ENCODE measurements around the gene CCRL2.
"Not testable (repeated sequence)": the region's sequence is repeated elsewhere in the genome, so short reads cannot be mapped to it uniquely, and the experiment has no call there.

The CCRL2 gene

DNA sequence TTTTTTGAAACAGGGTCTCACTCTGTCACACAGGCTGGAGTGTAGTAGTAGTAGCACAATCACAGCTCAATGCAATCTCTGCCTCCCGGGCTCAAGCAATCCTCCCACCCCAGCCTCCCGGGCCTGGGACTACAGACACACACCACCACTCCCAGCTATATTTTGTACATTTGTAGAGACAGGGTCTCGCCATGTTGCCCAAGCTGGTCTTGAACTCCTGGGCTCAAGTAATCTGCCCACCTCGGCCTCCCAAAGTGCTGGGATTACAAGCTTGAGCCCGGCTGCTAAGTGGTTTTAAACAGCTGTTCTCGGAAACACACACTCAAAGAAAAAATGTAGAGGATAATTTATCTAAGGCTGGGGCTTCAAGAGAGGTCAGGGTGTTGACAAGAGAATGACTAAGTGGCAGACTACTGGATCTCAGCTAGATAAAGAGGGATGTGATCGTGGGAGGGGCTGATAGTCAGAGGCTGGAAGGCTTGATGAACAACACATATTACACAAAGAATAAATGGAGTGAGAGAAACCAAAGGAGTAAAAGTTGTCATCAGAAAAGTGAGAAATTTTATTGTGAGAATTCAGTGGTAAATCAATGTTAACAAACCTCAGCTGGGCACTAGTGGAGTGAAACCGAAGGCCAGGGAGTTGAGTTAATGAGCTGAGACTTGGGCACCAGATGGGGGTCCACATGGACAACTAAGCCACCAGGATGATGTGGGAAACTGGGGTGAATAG is 6.9 kb upstream of the CCRL2 start:
- intact Hi-C loops (cut with DNase I) = no loop called here
- DNase-seq = peak in 1 of 42 donors; percentile 15

DNA sequence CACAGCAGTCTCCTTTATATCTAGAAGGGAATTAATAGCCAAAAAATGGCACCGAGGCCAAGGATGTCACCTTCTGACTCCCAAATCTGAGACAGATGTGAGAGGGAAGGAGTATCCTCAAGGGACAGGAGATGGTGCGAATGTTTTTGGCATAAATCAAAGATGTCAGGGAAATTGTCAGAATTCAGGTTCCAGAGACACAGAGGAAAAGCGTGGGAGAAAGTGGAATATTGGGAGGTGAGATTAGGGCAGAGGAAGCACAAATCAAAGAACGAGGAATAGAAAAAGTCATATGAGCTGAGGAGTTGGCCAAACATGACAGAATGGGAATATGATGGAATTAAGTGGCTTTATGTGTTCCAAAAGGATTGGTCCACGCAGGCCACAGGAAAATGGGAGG is 6.2 kb upstream of the CCRL2 start:
- DNase-seq = peak in 2 of 42 donors; percentile 5 to 20
- intact Hi-C loops (cut with DNase I) = no loop called here

DNA sequence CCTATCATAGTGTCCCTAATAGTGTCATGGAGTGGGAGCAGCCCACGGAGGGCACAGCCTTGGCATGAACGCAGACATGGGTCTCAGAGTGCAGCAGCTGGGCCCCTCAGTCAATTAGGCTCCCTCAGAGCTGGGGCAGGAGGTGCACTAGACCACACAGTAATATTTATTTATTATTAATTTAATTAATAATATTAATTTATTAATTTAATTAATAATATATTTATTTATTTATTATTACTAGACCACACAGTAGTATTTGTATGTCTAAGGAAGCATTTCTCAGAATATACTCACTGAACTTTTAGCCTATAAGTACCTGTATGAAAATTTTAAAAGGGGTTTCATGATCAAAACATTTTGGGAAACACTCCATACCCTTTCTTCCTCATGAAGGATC is 5.5 kb upstream of the CCRL2 start:
- intact Hi-C loops (cut with DNase I) = no loop called here

DNA sequence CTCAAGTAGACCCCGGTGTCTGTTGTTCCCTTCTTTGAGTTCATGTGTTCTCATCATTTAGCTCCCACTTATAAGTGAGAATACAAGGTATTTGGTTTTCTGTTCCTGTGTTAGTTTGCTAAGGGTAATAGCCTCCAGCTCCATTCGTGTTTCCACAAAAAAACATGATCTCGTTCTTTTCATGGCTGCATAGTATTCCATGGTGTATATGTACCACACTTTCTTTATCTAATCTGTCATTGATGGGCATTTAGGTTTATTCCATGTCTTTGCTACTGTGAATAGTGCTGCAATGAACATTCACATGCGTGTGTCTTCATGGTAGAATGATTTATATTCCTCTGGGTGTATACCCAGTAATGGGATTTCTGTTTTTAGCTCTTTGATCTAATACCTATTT is 4.2 kb upstream of the CCRL2 start:
- DNase-seq; intact Hi-C loops (cut with DNase I): not testable (repeated sequence)

More for the DNA sequence above, 5.5 kb upstream of the CCRL2 start:
- no peak for DNase-seq

DNA sequence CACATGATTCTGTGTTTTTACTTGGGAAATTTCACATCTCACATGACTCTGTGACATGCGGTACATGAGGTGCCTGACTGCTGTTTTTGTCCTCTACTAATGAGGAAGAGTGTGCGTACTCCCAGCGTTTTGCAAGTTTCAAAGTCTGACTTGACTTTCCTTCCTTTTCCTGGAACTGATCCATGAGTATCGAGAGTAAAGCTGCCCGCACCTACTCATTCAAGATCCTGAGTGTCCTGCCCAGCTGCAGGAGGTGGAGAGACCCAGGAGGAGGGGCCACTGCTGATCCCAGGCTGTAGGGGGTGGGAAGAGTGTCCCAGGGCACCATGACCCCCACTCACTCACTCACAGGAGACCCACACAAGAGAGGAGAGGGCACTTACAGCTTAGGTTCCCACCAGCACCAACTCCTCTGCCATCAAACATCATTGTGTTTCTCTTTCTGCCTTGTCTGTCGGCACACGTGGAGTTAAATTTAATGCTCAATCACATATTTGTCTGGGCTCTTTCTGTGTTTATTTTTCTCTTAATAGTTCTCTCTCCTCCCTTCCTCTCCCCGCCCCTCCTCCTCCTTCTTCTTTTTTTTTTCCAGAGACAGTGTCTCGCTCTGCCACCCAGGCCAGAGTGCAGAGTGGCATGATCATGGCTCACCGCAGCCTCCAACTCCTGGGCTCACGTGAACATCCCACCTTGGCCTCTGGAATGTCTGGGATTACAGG is 1.6 kb upstream of the CCRL2 start:
- no peak for DNase-seq
- intact Hi-C loops (cut with DNase I) = no loop called here

DNA sequence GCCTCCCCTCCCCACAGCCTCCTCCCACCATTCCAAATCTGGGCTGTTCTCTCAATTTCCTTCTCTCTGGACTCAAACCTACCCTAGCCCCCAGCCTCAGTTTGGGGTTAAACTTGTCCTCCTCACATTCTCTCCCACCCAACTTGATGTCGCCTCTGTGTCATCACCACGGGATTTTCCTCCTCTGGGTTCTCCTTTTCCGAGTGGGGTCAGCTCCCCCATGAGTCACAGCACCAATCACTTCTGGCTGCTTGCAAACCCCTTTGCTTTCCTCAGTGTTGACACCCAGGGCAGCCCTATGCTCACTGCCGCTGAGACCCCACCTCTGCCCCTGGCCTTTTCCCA is 644 bp upstream of the CCRL2 start:
- peak in 1 of 42 donors; percentile 30 for DNase-seq

DNA sequence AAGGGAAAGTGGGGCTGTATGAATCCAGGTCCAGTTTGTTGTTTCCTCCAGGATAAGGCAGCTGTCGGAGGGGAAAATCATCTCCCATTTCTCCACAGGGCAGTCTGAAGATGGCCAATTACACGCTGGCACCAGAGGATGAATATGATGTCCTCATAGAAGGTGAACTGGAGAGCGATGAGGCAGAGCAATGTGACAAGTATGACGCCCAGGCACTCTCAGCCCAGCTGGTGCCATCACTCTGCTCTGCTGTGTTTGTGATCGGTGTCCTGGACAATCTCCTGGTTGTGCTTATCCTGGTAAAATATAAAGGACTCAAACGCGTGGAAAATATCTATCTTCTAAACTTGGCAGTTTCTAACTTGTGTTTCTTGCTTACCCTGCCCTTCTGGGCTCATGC is 911 bp downstream of the CCRL2 start:
- DNase-seq = no peak
- intact Hi-C loops (cut with DNase I) = no loop called here

More for the DNA sequence above, 644 bp upstream of the CCRL2 start:
- intact Hi-C loops (cut with DNase I) = no loop called here

DNA sequence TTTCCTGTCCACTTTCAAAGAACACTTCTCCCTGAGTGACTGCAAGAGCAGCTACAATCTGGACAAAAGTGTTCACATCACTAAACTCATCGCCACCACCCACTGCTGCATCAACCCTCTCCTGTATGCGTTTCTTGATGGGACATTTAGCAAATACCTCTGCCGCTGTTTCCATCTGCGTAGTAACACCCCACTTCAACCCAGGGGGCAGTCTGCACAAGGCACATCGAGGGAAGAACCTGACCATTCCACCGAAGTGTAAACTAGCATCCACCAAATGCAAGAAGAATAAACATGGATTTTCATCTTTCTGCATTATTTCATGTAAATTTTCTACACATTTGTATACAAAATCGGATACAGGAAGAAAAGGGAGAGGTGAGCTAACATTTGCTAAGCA is 1.8 kb downstream of the CCRL2 start:
- intact Hi-C loops (cut with DNase I) = no loop called here
- DNase-seq = no peak

DNA sequence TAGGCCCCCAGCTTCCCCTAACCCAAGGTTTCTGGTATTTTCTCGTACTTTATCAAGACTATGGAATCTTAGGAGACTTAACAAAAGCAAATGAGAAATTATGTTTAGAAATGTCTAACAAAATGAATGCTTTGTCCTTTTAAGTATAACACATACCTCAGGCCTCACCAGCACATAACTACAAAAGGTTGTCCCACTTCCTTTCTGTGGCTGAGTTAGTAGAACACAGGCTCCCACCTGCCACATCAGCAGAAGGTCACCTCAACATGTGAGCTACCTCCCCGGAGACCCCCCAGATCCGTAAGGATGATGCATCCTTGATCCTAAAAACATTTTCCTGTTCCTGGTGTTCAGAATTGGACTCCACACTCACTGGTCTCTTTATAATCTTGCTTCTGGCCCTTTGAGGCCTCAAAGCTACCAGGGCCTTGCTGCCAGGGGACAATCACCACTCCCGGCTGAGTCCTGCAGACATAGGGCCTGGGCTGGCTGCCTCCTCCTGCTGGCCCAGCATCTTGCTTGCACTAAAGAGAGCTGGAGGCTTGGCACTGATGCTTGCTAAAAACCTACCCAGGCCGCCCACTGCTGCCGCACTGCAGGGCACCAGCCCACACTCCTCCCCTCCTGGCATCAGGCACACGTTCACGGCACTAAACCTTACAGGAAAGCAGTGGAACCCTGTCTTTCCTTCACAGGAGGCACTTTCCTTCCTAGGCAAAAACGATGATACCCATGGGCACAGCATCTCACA is 2.9 kb downstream of the CCRL2 start:
- DNase-seq = peak in 41 of 42 donors; percentile 26 to 91 (median 67)
- intact Hi-C loops (cut with DNase I) = no loop called here

DNA sequence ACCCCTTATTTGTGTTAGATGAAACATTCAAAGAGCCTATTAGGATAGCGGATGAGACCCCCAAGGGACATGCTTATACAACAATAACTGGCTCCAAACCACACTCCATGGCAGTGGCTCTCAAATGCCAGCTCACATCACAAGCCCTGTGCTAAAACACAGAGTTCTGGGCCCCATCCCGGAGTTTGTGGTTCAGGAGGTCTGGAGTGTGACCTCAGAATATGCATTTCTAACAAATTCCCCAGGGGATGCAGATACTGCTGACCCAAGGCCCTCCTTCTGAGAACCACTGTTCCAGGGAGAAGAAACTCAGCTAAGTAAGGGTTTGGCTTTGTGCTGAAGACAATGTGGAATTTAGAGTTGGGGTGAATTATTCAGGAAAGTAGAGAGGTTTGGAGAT is 3.6 kb downstream of the CCRL2 start:
- no peak for DNase-seq
- intact Hi-C loops (cut with DNase I) = no loop called here

DNA sequence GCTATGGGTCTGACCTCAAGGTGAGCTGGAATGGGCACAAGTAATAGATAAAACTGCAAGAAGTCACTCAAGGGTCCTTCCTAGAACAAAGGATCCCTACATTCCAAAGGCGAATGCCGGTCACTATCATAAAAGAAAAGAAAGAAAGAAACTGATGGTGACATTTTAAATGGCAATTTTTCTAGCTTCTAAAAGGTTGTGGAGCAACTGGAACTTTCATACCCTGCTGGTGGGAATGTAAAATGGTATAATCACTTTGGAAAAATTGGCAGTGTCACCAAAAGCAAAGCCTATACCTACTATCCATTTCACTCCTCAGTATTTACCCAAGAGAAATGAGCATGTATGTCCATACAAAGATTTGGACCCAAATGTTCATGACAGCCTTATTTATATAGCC is 4.2 kb downstream of the CCRL2 start:
- no peak for DNase-seq
- intact Hi-C loops (cut with DNase I) = no loop called here

DNA sequence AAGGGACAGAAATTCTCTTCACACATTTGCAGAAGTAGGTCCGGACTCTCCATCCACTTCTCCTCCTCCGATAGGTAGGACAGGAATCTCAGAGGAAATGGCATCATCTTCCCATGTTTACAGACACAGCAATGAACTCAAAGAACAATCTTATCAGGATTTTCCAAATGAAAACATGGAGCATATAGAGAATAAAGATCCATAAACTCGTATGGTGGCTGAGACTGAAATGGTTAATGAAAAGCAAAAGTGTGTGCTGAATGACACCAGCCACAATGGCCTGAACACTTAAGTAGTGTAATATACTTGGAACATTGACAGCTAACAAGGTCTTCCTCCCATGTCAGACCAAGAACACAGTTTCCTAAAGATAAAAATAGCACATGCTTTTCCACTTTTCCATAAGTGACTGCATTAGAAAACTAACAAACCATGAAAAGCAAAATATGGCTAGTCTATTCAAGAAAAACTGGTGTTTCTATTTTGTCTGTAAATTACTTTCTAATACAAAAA is 5.8 kb downstream of the CCRL2 start:
- no peak for DNase-seq
- intact Hi-C loops (cut with DNase I) = no loop called here

DNA sequence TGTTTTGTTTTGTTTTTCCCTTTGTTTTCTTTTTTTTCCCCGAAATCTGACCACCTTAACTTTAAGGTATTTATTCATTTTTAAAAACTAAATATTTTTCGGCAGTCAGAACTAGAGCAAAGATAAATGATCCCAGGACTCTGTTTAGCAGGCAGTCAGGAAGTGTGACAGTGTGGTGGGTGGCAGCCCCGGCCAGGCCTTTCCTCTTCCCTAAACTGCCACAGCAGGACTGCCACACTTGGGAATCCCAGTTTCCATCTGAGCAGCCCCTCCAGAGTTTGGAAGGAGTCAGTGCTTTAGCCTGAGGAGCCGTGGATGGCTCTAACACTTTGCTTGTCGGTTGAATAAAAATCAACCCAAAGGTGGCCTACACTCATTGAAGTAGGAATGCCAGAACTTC is 6.9 kb downstream of the CCRL2 start:
- intact Hi-C loops (cut with DNase I) = no loop called here
- DNase-seq = no peak

DNA sequence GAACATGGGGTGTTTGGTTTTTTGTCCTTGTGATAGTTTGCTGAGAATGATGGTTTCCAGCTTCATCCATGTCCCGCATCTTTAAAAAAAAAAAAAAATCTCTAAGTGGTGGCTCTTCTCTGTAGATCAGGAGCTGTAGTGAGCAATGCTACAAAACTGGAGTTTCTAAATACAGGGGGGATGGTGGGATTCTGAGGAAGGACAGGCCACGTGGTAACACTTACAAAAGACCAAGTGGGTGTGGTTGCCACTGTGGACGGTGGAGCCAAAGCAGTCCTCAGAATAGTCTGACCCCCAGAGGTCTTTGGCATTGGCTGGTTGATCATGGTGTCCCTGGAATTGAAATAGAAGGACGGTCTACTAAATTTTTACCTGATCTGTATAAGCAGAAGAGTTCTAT is 7.7 kb downstream of the CCRL2 start:
- intact Hi-C loops (cut with DNase I) = no loop called here
- no peak for DNase-seq

DNA sequence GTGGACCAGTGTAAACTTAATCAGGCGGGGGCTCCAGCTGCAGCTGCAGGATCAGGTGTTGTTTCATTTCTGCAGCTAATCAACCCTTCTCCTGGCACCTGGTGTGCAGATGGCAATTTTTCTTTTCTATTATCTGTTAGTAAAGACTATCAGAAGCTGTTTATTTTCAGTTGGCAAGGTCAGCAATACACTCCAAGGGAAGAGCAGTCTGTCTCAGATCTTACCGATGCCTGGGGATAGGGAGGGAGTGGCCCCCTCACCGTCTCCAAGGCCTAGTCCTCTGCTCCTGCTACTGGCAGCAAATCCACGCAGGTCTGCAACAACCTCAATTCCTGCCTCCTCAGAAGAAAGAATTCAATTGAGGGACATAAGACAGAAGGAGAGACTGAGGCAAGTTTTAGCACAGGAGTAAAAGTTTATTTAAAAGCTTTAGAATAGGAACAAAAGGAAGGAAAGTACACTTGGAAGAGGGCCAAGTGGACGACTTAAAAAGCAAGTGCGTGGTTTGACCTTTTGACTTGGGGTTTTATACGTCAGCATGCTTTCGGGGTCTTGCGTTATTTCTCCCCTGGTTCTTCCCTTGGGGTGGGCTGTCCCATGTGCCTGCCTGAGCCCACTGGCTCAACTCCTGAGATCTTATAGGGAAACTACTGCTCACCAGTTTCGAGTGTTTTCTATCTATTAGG is 9.2 kb downstream of the CCRL2 start:
- intact Hi-C loops (cut with DNase I) = no loop called here
- DNase-seq = no peak

DNA sequence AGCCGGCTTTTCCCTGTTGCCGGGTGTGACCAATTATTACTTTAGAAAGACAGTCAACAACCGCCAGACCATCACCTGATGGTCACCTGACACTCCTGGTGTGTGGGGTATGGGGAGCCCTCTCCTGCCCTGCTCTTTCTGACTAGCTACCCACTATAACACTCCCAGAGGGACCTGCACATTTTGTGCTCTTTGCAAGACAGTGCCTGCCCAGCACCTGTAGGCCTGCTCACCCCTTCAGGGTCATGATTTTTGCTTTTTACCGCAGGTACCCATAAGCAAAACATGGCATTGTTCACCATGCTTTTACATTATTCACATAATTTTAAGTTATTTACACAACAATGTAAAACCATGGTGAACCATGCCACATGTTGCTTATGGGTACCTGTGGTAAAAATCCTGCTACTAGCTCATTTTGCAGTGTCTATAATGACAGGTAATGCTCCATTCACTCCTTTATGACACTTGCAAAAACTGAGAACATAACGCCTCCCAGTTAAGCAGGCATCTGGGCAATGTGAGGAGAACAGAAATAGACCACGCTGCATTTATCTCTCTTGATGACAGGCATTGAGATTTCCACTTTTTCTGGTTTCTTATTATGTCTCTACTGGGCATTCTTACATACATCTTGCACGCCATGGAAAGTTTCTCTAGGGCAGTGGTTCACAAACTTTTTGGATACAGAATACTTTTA is 9.9 kb downstream of the CCRL2 start:
- intact Hi-C loops (cut with DNase I) = no loop called here
- DNase-seq = no peak

DNA sequence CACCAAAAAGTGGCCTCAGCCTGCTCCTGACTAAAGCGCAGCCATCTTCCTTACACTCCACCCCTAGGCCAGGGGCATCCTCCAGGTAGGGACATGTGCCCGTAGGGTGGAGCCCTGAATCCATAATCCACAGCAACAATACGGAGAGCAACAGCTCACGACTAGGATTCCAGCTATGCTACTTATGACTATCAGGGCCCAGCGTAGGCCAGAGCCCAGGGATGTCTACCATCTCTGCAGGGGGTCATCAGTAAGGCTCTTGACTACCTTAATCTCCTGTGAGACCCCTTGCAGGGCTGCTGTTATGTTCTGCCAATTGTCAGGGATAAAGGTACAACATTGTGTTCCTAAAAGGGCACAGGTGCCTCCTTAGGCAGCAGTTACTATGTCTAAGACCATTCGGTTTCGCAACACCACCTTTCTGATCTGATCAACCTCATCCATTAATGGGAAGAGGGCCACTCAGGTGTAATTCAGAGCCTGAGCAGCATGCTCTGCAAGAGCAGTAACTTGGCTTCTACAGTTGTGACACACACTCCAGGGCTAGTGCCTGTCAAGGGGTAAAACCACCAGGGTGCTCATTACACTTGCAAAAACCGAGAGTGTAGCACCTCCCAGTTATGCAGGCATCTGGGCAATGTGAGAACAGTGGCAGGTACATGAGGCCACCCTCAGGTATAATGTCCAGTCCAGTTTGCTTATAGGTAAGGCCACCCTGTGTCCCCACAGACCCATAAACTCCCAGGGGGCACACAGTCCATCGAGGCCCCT is 11.0 kb downstream of the CCRL2 start:
- intact Hi-C loops (cut with DNase I) = no loop called here
- DNase-seq = no peak

DNA sequence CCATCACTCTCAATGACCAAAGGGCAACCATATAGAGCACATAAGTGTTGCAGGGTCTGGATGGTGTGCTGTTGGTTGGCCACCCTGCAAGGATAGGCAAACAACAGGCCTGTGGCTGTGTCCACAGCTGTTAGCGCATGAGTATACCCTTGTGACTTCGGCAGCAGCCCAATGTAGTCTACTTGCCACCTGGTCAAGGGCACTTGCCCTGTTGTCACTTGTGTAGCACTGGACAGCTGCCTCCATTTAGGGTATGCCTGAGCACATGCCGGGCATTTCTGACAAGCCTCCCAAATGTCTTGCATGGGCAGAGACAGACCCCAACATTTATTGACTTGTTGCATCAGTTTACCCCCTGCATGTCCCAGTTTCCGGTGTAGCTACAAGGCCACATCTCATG is 12.8 kb downstream of the CCRL2 start:
- intact Hi-C loops (cut with DNase I) = no loop called here
- no peak for DNase-seq
